T-helper 2 cell treated with Interferon-gamma antibody and Interleukin-4, amounts not matched to agents 5 μg/mL and 100 μg/mL, for 36 hours (primary cell): ENCODE results near the gene GSDME.

Experiments
- DNase-seq: peaks from one replicate; pipeline ENCODE4 v3.0.0; 2021; ENCODE audit warnings: low spot score
- H3K27ac Mint-ChIP-seq: one replicate; pipeline ENCODE4 v1.8.0; 2021; ENCODE audit warnings: mild to moderate bottlenecking, mixed read lengths
- H3K27me3 Mint-ChIP-seq: one replicate; pipeline ENCODE4 v1.8.0; 2021; ENCODE audit warnings: low read depth, mixed read lengths
- H3K36me3 Mint-ChIP-seq: one replicate; pipeline ENCODE4 v1.8.0; 2021; ENCODE audit warnings: low read depth, mixed read lengths
- H3K4me1 Mint-ChIP-seq: one replicate; pipeline ENCODE4 v1.8.0; 2021; ENCODE audit warnings: low read depth, mixed read lengths
- H3K4me3 Mint-ChIP-seq: one replicate; pipeline ENCODE4 v1.8.0; 2022; ENCODE audit warnings: mild to moderate bottlenecking, moderate library complexity, mixed read lengths
- H3K9me3 Mint-ChIP-seq: one replicate; pipeline ENCODE4 v1.8.0; 2021; ENCODE audit warnings: mixed read lengths

GSDME gene

DNA sequence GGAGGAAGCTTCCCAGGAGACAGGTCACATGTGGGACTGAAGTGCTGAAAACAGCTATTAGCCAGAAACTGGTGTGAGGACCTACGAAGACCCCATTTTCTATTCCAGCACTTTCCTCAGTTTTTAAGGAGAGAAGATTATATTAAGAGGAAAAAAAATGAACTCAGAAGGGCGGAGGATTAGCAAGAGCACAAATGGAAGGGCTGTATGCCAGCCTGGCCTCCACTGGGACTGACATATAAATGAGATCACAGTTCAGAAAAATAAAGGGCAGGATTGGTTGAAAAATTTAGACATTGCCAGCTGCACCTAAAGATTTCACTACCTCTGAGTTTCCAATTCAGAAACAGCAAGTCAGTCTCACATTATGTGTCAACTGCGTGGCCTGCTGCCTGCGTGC, 53.0 kb downstream of the GSDME start:
- H3K9me3 Mint-ChIP-seq = no peaks in the 10 kb centered on the region
- no peaks in the 10 kb centered on the region for H3K36me3 Mint-ChIP-seq
- no peaks in the 10 kb centered on the region for H3K27me3 Mint-ChIP-seq
- H3K4me1 Mint-ChIP-seq = peaks cover 5% of the 10 kb centered on the region
- H3K27ac Mint-ChIP-seq = no peak overlapping the region
- DNase-seq = no peak
- H3K4me3 Mint-ChIP-seq = no peak overlapping the region

DNA sequence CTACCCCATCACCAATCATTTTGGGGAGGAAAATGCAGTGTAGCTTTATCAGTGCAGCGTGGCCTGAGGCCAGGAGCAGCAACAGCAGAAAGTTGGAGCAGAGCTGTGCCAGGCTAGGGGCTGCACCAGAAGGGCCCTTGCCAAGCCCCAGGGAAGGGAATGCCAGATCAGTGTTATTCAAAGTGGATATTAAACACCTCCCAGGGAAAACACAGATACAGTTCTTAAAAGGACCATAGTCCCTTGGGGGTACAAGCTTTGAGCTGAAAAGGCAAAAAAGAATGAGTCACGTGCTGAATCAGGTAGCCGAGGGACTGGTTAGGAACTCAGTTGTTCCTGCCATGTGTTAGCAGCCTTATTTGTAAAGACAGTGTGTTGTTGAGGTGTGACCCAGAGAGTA, 54.0 kb downstream of the GSDME start:
- no peak for DNase-seq
- Mint-ChIP-seq H3K4me3 (no peak overlapping the region), H3K4me1 (peaks cover 5% of the 10 kb centered on the region), H3K27me3 (no peaks in the 10 kb centered on the region), H3K27ac (no peak overlapping the region), H3K36me3 (no peaks in the 10 kb centered on the region), H3K9me3 (no peaks in the 10 kb centered on the region)

DNA sequence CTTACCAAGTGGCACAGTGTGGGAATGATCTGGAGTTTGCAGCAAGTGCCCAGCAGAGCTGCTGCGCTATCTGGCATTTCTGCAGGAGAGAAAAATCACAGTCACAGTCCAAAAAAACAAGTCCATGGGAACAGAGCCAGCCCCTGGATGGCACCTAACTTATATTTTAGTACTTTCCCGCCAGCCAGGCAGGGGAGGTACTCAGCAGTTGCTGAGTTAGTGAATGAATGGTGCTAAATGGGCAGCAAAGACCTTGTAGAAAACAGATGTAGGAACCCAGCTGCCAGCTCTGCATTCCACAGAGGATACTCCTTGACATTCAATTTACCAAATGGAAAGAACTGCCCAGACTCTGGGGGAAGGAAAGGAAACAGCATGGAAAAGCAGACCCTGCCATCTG, 54.5 kb downstream of the GSDME start:
- Mint-ChIP-seq H3K4me1 (peaks cover 8% of the 10 kb centered on the region), H3K27me3 (no peaks in the 10 kb centered on the region), H3K4me3 (no peak overlapping the region), H3K27ac (no peak overlapping the region), H3K9me3 (no peaks in the 10 kb centered on the region), H3K36me3 (no peaks in the 10 kb centered on the region)
- no peak for DNase-seq

DNA sequence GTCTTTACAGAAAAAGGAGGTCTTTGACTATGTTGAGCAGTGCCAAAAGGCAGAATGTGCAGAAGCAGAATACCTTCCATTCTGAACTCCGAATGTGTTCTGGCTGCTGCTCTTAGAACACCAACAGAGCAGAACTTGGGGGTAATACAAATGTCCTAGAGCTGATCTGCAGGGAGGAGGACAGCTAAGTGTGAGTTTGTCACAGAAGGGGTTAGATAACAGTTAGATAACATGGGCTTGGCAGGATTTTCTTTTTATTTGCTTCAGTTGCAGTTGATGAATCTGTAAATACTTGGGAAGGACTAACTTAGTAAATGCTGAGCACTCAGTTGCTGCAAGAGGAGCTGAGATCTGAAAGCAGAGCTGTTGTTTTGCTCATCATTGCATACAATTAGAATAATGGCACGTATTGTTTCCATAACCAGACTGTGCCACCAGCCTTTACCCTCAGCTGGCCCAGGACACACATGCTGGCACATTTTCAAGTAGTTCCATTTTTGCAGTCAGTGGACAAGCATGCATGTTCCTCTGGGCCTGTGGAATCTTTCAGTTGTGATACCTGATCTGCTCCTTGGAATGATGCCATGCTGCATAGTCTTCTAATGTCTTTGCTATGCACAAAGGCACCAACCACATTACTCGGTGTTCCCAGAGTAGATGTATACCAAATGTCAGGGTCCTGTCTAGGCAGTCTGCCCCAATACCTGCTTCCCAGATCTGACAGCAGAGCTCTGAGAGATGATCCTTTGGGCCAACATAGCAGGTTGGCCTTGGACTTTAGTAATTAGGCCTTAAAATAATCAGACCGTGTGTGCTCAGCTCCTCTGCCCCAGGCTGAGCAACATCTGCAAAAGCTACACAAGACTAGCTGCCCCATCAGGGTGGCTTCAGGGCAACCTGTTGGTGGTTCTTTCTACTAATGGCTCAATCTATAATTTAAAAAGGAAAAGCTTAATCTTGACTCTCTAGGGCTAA, 55.7 kb downstream of the GSDME start:
- no peak for DNase-seq
- H3K27me3 Mint-ChIP-seq = no peaks in the 10 kb centered on the region
- H3K36me3 Mint-ChIP-seq = no peaks in the 10 kb centered on the region
- H3K27ac Mint-ChIP-seq = no peak overlapping the region
- peaks cover 12% of the 10 kb centered on the region for H3K4me1 Mint-ChIP-seq
- no peak overlapping the region for H3K4me3 Mint-ChIP-seq
- H3K9me3 Mint-ChIP-seq = no peaks in the 10 kb centered on the region

DNA sequence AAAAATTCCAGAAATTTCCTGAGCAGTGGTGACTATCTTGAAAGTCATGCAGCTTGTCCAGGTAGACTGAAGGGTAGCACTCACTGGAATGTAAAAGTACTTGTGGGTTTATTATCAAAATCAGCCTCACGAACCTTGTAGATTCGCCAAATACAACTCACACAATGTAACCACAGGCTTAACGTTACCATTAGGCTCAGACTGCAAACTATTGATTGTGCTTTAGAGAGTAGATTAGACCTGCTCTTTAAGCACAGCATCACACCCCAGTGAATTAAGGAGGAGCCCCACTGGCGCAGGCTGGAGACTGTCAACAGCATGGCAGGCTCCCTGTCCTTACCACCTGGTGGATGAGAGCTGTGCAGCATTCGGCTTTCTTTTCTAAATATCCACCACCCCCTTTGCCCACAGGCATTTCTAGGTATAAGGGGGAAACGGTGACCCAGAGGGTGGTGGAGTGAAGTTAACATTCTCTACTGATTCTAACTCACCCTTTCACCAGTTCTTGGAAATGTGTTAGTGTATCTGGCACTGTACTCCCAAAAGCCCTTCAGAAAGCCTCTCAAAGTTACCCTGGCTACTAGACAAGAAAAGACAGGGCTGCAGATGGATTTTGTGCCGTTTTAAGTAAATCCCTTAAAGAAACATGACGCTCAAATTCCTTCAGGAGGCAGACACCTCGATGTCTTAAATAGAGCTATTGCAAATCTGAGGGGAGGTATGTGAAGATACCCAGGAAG, 56.6 kb downstream of the GSDME start:
- H3K4me1 Mint-ChIP-seq = peaks cover 12% of the 10 kb centered on the region
- H3K4me3 Mint-ChIP-seq = no peak overlapping the region
- no peaks in the 10 kb centered on the region for H3K9me3 Mint-ChIP-seq
- H3K27ac Mint-ChIP-seq = no peak overlapping the region
- no peak for DNase-seq
- H3K27me3 Mint-ChIP-seq = no peaks in the 10 kb centered on the region
- no peaks in the 10 kb centered on the region for H3K36me3 Mint-ChIP-seq

DNA sequence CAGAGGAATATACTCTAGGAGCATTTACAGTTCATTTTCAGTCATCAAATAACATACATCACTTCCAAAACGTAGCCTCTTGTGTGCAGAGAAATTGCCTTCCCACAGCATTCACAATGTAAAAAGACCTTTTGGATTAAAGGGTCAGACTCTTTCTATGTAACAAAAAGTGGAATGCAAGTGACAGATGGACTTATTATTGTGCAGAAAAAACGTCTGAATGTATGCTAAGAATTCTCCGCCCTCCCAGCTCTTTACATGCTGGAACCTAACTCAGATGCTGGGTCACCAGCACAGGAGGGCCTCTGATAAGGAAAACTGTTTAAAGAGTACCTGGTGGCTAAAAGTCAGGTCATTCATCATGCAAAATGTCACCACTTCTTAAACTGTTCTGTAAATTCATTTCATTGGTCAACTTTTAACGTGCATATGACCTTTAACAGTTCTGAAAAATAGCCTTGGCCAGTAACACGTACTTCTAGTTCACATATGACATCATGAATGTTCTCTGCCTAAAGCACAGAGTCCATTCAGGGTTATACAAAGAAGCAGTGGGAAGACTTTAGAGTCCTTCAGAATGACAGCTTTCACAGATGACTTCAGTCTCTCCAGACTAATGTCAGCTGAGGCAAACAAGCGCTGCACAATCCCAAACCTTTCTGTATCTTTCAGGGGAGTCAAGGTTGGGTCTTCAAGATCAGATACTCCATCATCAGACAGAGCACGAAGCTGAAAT, 58.6 kb downstream of the GSDME start:
- Mint-ChIP-seq H3K9me3 (no peaks in the 10 kb centered on the region), H3K27me3 (no peaks in the 10 kb centered on the region), H3K27ac (no peak overlapping the region), H3K4me3 (no peak overlapping the region), H3K4me1 (peaks cover 8% of the 10 kb centered on the region), H3K36me3 (no peaks in the 10 kb centered on the region)
- no peak for DNase-seq

DNA sequence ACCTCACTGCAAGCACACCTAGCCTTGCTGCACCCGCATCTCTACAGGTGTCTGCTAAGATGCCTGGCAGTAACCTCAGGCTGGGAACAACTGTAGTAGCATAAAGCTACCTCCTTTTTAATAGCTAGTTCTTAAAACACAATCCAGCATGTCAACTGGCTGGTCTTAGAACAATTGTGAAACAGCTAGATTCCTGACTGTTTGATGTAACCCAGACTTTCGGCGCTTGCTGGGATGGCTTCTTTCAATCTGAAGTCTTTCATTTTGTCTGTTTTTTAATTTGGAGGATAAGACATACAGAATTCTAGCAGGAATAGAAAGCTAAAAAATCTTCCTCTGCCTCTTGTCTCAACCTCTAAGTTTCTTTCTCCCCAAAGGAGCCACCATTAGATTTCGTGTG, 59.8 kb downstream of the GSDME start:
- Mint-ChIP-seq H3K4me3 (no peak overlapping the region), H3K36me3 (no peaks in the 10 kb centered on the region), H3K27me3 (no peaks in the 10 kb centered on the region), H3K4me1 (peaks cover 8% of the 10 kb centered on the region), H3K9me3 (no peaks in the 10 kb centered on the region), H3K27ac (no peak overlapping the region)
- DNase-seq = no peak

DNA sequence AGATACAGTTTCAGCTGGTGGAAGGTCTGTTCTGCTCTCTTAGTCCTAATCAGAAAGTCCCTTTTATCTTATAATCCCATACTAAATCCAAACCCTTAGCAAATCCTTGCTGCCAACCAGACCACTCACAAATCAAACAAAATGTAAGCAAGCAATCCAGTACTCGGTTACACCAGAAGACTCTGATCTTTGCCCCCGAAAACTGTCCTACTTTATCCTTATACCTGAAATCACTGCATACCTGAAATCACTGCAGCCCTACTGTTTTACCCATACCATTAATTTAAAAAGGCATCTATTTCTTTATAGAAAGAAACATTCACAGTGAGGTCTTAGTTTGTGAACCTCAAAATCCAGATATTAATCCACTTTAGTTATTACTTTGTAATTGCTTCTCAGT, 64.7 kb downstream of the GSDME start:
- Mint-ChIP-seq H3K4me3 (no peak overlapping the region), H3K27me3 (no peaks in the 10 kb centered on the region), H3K36me3 (no peaks in the 10 kb centered on the region), H3K27ac (no peak overlapping the region), H3K4me1 (peaks cover 7% of the 10 kb centered on the region), H3K9me3 (no peaks in the 10 kb centered on the region)
- DNase-seq = no peak

DNA sequence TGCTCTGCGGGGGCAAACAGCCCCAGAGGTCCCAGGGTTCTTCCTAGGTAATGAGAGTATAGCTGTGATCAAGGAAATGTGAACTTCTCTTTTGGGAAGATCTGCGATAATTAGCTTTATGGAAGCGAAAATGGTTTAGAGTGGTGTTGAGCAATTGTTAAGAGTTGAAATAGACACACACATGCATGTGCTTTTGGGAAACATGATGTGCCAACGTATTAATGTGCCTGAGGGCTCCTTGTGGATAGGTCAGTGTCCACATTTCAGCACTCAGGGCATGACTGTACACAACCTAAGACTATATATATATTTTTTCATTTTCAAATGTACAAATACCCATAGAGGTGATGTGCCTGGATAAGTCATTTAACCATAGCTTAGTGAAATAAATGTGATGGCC, 67.0 kb downstream of the GSDME start:
- Mint-ChIP-seq H3K27me3 (no peaks in the 10 kb centered on the region), H3K36me3 (peaks cover 9% of the 10 kb centered on the region), H3K4me3 (no peak overlapping the region), H3K9me3 (no peaks in the 10 kb centered on the region), H3K4me1 (peaks cover 17% of the 10 kb centered on the region), H3K27ac (no peak overlapping the region)
- DNase-seq = no peak

DNA sequence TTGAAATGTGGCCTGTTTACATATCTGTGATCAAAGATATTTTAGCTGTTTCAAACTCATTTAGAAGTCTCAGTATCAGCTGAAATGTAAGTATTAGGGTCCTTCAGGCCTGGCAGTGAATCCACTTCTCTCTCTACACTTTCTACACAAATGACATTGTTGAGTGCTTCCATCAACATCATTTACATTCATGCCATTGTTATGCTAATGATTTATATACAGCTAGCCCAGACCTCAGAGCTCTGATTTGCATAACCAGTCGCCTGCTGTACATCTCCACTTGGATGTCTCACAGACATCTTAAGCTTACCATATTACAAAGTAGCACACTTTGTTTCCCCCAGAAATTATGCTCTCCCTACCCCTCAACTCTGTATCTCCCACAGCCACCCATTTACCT, 71.6 kb downstream of the GSDME start:
- Mint-ChIP-seq H3K4me1 (peaks cover 21% of the 10 kb centered on the region), H3K27me3 (no peaks in the 10 kb centered on the region), H3K27ac (no peak overlapping the region), H3K4me3 (no peak overlapping the region), H3K9me3 (no peaks in the 10 kb centered on the region), H3K36me3 (peaks cover 12% of the 10 kb centered on the region)
- DNase-seq = no peak

DNA sequence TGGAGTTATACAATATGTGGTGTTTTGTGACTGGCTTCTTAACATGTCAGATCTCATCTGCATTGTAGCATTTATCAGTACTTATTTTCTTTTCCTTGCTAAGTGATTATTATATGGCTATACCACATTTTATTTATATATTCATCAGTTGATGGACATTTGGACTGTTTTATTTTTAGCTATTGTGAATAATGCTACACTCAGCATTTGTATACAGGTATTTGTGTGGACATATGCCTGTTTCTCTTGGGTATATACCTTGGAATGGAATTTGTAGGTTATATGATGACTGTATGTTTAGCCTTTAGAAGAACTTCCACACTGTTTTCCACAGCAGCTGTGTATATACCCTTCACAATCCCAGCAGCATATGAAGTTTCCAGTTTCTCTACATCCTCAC, 86.5 kb downstream of the GSDME start:
- H3K4me1 Mint-ChIP-seq = peaks cover 6% of the 10 kb centered on the region
- no peak overlapping the region for H3K27ac Mint-ChIP-seq
- no peak overlapping the region for H3K4me3 Mint-ChIP-seq
- H3K36me3 Mint-ChIP-seq = no peaks in the 10 kb centered on the region
- H3K9me3 Mint-ChIP-seq = no peaks in the 10 kb centered on the region
- no peaks in the 10 kb centered on the region for H3K27me3 Mint-ChIP-seq
- no peak for DNase-seq

DNA sequence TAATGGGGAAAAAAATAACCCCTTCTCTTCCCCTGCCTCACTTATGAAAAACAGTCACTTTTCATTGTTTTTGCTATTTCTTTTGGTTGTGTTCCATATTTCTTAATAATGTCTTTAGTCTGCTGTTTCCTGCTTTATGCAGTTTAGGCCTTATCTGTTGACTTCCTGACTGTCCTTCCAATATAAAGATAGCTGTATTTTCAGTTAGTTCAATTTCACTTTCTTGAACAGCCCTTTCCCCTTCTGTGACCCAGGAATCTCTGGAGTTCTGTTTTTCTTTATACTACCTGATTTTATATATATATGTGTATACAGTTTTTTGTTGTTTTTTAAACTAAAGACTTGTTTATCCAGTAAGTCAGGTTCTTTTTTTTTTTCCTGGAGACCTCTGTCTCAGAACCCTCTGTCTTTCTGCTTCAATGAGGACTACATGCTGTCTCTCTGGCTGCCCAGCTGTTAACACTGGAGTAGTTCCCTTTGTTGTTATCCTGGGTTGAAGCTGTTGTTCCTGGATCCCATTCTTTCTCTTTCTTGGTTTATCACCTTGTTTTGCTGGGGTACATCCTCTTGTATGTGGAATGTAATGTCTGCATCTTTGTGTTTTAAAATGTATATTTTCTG, 87.2 kb downstream of the GSDME start:
- no peak for DNase-seq
- Mint-ChIP-seq H3K27me3 (no peaks in the 10 kb centered on the region), H3K4me3 (no peak overlapping the region), H3K27ac (no peak overlapping the region), H3K9me3 (no peaks in the 10 kb centered on the region), H3K4me1 (peaks cover 6% of the 10 kb centered on the region), H3K36me3 (no peaks in the 10 kb centered on the region)

DNA sequence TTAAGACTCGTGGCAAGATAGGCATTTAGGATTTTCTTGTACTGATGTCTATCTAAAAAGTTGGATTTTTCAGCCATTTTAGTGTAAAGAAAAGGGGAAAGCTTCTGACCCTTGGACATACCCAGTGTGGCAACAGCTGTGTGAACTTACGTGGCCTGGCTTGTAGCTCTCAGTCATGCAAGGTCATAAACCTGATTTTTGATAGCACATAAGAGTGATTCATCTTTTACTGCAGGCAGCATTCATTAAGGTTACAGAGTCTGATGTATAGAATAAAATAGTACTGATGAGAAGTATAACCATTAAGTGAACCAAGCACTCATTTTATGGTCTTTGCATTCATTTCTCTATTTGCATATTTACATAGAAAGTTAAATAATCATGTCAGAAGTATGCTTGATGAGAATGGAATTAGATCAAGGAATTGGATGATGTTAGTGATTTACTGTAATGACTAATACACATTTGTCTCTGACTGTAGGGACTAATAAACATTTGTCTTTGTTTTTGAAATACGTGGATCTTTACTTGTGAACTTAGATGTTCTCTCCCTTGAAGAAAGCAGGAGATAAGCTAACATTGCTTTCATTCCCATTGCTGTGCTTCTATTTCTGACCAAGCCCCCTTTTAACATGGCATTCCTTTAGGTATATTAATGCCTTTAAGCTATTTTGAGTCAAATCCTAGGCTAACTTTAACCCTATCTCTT, 88.2 kb downstream of the GSDME start:
- Mint-ChIP-seq H3K36me3 (no peaks in the 10 kb centered on the region), H3K4me1 (peaks cover 6% of the 10 kb centered on the region), H3K4me3 (no peak overlapping the region), H3K9me3 (no peaks in the 10 kb centered on the region), H3K27me3 (no peaks in the 10 kb centered on the region), H3K27ac (no peak overlapping the region)
- DNase-seq = no peak
